Amniotic epithelial cell (primary cell): ENCODE results near the gene ARID2.

Experiments
- DNase-seq: peaks from one replicate; pipeline ENCODE4 v3.0.0-alpha.2; 2010; ENCODE audit warnings: low read depth

The ARID2 gene

GRCh38 chr12:45762185-45763110, 32.9 kb downstream of the ARID2 start:
- peak; percentile 64 for DNase-seq

GRCh38 chr12:45763381-45763780, 33.9 kb downstream of the ARID2 start:
- no peak for DNase-seq

DNA sequence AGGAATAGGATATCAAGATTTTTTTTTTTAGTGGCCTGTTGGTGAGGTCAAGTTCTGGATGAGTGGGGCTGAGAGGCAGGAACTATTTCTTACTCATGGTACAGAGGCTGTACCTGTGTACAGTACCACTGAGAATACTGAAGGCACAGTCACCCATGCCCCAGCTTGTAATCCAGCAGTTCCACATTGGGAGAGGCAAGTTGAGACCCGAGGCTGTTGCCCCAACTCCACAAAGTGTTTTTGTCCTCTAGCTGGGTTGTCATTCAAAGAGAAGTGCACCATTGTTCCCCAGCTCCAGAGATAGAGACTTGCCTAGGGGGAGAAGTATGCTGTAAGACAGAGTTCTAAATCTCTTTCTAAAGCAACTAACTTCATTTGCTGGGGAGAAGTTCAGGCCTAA, 38.7 kb downstream of the ARID2 start:
- no peak for DNase-seq

DNA sequence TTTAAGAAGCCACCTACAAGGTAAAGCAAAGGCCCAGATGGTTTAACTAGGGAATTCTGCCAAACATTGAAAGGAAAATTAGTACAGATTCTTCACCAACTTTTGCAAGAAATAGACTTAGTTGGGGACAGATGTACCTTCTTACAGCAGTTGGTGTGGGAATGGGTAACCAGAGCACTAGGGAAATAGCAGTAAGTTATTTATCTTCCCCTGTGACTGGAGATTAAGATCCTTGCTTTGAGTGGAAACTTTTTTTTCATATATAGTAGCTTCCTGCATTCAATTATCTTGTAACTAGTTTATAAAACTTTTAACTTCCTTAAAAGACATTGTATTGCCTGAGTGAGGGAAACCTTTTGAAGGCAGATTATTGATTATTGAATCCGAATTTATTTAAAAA, 44.2 kb downstream of the ARID2 start:
- DNase-seq, result no peak

- no peak for DNase-seq
Observed at GRCh38 chr12:45774508-45775162, 45.1 kb downstream of the ARID2 start.

- no peak for DNase-seq
Observed at GRCh38 chr12:45775465-45775864, 46.0 kb downstream of the ARID2 start.

GRCh38 chr12:45775964-45776363, 46.5 kb downstream of the ARID2 start:
- no peak for DNase-seq

GRCh38 chr12:45779936-45780335, 50.4 kb downstream of the ARID2 start:
- no peak for DNase-seq

- DNase-seq, result no peak
Observed at GRCh38 chr12:45781080-45781479, 51.6 kb downstream of the ARID2 start.

DNA sequence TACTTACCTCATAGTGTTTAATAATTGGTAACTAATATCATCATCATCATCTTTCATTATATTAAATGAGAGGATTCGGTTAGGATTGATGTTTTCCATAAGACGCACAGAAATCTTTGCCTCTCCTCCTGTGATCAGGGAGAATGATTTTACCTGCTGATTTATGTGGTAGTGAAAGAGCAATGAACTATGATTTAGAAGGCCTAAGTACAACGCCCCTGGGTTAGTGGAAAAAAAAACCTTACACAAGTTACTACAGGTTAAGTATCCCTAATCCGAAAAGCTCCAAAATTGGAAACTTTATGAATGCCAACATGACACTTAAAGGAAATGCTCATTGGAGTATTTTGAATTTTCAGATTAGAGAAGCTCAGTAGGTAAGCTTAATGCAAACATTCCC, 55.8 kb downstream of the ARID2 start:
- DNase-seq, result no peak

- peak; percentile 78 for DNase-seq
Observed at GRCh38 chr12:45789025-45789424, 59.5 kb downstream of the ARID2 start.

GRCh38 chr12:45794422-45794821, 64.9 kb downstream of the ARID2 start:
- peak; percentile 13 for DNase-seq

- no peak for DNase-seq
Observed at GRCh38 chr12:45801625-45802024, 72.1 kb downstream of the ARID2 start.

DNA sequence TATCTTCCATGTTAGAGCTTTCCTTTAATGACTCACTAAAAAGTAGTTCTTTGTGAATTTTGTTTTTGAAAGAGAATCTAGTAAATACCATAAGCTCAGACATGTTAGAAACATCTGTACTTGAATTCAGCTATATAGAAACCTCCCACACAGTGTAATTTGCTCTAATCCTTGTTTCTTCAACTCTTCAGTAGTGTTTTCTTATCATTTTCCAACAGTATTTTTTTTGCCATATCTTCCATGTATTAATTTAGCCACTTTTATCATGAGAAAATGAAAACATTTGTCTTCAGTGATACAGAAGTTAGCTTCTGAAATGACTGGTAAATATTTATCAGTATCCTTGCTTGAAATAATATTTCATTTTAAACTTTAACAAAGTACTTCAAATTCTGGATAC, 73.6 kb downstream of the ARID2 start:
- DNase-seq, result no peak

- DNase-seq, result no peak
Observed at GRCh38 chr12:45816652-45817051, 87.1 kb downstream of the ARID2 start.

DNA sequence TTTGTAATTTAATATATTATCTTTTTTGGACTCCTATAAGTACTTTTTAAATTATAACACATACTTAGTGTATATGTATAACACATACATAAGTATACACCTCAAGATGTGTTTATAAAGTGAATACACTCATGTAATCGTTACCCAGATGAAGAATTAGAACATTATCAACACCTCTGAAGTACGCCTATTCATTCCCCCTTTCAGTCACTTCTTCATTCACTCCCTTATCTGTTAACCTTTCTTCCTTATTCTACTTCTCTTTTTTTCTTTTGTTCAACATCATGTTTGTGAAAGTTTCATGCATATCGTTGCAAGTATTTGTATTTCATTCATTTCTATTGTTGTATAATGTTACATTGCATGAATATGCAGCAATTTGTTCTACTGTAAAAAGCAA, 98.5 kb downstream of the ARID2 start:
- DNase-seq, result no peak

DNA sequence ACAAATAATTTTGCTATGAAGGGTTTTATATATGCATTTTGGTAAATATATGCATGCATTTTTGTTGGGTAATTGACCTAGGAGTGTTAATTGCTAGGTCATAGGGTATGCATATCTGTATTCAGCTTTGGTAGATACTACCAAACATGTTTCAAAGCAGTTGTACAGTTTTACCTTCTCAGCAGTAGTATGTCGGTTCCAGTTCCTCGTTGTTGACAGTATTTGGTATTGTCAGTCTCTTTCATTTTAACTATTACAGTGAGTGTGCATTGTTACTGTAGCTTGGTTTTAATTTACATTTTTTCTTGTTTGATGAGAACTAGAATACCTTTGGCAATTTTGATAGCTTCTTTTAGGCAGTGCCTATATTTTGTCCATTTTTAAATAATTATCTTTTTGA, 98.9 kb downstream of the ARID2 start:
- DNase-seq, result no peak

- DNase-seq, result no peak
Observed at GRCh38 chr12:45831590-45831989, 102.1 kb downstream of the ARID2 start.

DNA sequence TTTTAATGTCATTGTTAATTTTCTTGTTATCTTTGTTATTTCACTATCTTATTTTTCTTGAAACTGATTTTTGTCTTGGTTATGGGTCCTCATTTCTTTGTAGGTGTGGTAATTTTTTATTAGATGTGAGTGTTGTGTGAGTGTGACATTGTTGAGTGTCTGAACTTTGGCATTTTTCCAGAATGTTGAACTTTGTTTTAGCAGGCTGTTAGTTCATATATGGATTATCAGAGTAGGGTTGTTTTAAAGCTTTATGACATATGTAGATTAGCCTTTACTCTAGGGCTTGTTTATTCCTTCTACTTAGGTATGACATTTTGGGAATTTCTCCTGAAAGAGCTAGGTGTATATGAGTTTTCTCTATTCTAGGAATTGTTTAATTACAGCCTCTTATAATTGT, 103.9 kb downstream of the ARID2 start:
- DNase-seq, result no peak

- DNase-seq, result no peak
Observed at GRCh38 chr12:45834809-45835208, 105.3 kb downstream of the ARID2 start.

- no peak for DNase-seq
Observed at GRCh38 chr12:45839917-45840316, 110.4 kb downstream of the ARID2 start.

GRCh38 chr12:45849289-45849688, 119.8 kb downstream of the ARID2 start:
- DNase-seq, result no peak

DNA sequence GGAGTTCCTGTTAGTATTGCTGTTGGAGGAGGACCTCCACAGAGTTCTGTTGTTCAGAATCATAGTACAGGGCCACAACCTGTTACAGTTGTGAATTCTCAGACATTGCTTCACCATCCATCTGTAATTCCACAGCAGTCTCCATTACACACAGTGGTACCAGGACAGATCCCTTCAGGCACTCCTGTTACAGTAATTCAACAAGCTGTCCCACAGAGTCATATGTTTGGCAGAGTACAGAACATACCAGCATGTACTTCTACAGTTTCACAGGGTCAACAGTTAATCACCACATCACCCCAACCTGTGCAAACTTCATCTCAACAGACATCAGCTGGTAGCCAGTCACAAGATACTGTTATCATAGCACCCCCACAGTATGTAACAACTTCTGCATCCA, 120.8 kb downstream of the ARID2 start:
- no peak for DNase-seq

DNA sequence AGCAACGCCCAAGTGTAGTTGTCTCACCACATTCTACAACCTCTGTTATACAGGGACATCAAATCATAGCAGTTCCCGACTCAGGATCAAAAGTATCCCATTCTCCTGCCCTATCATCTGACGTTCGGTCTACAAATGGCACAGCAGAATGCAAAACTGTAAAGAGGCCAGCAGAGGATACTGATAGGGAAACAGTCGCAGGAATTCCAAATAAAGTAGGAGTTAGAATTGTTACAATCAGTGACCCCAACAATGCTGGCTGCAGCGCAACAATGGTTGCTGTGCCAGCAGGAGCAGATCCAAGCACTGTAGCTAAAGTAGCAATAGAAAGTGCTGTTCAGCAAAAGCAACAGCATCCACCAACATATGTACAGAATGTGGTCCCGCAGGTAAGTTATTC, 123.0 kb downstream of the ARID2 start:
- DNase-seq, result no peak
